CD4-positive, alpha-beta T cell treated with Interleukin-6 at 100 ng/mL for 8 hours (primary cell): ENCODE data around the gene NEK3.
"Not testable (repeated sequence)": the region's sequence is repeated elsewhere in the genome, so short reads cannot be mapped to it uniquely, and the experiment has no call there.

ENCODE experiments used
- DNase-seq: peaks from one replicate; pipeline ENCODE4 v3.0.0-alpha.2; 2020; ENCODE audit warnings: mixed read lengths, low spot score

NEK3 gene

DNA sequence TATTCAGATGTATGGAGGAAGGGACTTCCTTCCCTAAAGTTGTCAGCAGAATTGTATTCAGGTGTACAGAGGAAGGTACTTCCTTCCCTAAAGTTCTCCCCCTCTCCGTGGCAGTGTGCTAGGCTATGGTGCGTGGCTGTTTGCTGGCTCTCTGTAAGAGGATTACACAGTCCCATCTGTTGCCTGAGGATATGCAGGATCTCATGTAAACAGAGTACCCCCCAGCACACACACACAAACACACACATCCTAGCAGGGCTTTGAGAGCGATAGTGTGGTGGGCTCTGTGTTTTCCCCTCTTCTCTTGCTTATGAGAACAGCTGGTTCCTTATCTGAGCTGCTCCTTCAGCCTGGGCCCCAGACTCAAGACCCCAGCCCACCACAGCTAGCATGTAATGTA lies 40.8 kb downstream of the NEK3 start:
- no peak for DNase-seq

GRCh38 chr13:52118095-52118494 lies 41.3 kb downstream of the NEK3 start:
- no peak for DNase-seq

DNA sequence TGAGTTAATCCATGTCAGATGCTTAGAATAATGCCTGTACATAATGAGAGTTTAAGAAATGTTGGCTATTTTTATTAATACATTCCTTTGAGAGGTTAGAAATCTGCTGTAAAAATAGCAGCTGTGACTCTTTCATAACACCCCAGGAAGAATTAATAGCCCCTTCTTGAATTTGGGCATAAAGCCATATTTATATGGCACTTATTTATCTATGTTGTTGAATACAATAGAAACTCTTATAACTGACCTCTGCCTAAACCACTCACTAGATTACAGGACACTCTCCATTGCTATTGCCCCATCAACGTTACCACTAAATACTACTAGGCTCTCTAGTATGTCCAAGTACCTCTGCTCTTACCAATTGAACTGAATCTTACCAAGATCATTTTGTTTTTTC lies 46.8 kb downstream of the NEK3 start:
- DNase-seq, result no peak

- no peak for DNase-seq
Measured at GRCh38 chr13:52109116-52109670, 50.2 kb downstream of the NEK3 start.

DNA sequence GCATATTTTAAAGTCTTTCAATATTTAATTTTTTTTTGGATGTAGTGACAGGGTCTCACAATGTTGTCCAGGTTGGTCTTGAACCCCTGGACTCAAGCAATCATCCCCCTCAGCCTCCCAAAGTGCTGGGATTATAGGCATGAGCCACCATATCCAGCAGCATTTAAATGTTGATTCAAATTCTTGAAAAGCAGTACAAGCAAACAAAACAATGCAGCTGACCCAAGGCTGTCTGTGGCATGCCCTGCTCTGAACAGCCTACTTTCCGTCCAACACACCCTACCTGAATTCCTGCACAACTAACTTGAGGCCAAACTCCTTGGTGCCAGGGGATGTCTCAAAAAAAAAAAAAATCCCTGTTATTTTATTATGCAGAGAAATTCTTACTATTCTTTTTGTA lies 53.6 kb downstream of the NEK3 start:
- DNase-seq, result no peak

GRCh38 chr13:52104624-52105023 lies 54.8 kb downstream of the NEK3 start:
- DNase-seq, result no peak

- DNase-seq, result no peak
Measured at GRCh38 chr13:52103386-52103785, 56.0 kb downstream of the NEK3 start.

DNA sequence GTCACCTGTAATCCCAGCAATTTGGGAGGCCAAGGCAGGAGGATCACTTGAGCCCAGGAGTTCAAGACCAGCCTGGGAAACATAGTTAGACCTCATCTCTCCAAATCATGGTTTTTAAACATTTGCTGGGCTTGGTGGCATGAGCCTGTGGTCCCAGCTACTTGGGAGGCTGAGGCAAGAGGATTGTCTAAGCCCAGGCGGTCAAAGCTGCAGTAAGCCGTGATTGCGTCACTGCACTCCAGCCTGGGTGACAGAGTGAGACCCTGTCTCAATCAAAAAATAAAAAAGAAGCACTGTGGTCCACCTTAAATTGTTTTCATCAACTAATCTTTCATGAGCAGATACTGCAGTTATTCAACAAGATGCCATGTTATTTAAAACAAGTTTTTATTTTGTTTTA lies 57.0 kb downstream of the NEK3 start:
- DNase-seq, result not testable (repeated sequence)

DNA sequence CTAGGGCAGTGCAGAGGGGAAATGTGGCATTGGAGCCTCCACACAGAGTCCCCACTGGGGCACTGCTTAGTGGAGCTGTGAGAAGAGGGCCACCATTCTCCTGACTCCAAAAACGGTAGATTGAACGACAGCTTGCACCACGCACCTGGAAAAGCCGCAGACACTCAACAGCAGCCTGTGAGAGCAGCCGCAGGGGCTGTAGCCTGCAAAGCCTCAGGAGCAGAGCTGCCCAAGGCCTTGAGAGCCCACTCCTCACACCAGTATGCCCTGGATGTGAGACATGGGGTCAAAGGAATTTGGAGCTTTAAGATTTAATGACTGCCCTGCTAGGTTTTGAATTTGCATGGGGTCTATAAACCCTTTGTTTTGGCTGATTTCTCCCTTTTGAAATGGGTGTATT lies 62.2 kb downstream of the NEK3 start:
- no peak for DNase-seq

- no peak for DNase-seq
Measured at GRCh38 chr13:52096748-52097147, 62.6 kb downstream of the NEK3 start.

- no peak for DNase-seq
Measured at GRCh38 chr13:52096062-52096461, 63.3 kb downstream of the NEK3 start.

GRCh38 chr13:52092087-52092486 lies 67.3 kb downstream of the NEK3 start:
- no peak for DNase-seq

- no peak for DNase-seq
Measured at GRCh38 chr13:52091473-52091872, 67.9 kb downstream of the NEK3 start.

GRCh38 chr13:52085421-52085820 lies 74.0 kb downstream of the NEK3 start:
- DNase-seq, result no peak

DNA sequence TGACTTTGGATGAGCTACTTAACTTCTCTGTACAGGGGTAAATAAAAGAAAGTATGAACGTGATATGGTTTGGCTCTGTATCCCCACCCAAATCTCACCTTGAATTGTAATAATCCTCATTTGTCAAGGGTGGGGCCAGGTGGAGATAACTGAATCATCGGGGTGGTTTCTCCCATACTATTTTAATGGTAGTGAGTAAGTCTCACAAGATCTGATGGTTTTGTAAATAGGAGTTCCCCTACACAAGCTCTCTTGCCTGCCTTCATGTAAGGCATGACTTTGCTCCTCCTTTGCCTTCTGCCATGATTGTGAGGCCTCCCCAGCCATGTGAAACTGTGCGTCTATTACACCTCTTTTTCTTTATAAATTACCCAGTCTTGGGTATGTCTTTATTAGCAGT lies 74.4 kb downstream of the NEK3 start:
- DNase-seq, result not testable (repeated sequence)
